HEK293T (cell line): ENCODE results near the gene GLT6D1.

ENCODE experiments used
- CTCF ChIA-PET: fragments of 350-600 bp; formaldehyde crosslinking; extraction: SDS; loops from one replicate; lab custom pipeline; 2021; ENCODE audit warnings: antibody characterized with exemption, inconsistent platforms; lab: Yijun Ruan, JAX
- POLR2A ChIA-PET: fragments of 350-600 bp; formaldehyde crosslinking; extraction: SDS; loops from one replicate; lab custom pipeline; 2020; ENCODE audit warnings: antibody characterized with exemption, inconsistent platforms; lab: Yijun Ruan, JAX
- DNase-seq: peaks from one replicate; pipeline ENCODE4 v3.0.0; 2012; ENCODE audit warnings: mixed read lengths; ENCODE audit errors: extremely low spot score
- ARNT ChIP-seq: fragments of 450-650 bp; IDR thresholded peaks from 2 replicates; pipeline ENCODE4 v1.6.1; 2017; ENCODE audit warnings: mild to moderate bottlenecking
- BHLHE40 ChIP-seq: fragments of 450-650 bp; IDR thresholded peaks from 2 replicates; pipeline ENCODE4 v1.6.1; 2016; ENCODE audit warnings: mild to moderate bottlenecking, moderate library complexity, borderline replicate concordance
- CTBP1 ChIP-seq: fragments of 450-650 bp; IDR thresholded peaks from 2 replicates; pipeline ENCODE4 v1.6.1; 2016; ENCODE audit warnings: borderline replicate concordance
- ELF4 ChIP-seq: fragments of 450-650 bp; IDR thresholded peaks from 2 replicates; pipeline ENCODE4 v1.6.1; 2017; ENCODE audit warnings: antibody characterized with exemption
- FOXA1 ChIP-seq: fragments of 450-650 bp; IDR thresholded peaks from 2 replicates; pipeline ENCODE4 v1.6.1; 2016; ENCODE audit warnings: mild to moderate bottlenecking
- FOXK2 ChIP-seq: fragments of 450-650 bp; IDR thresholded peaks from 2 replicates; pipeline ENCODE4 v1.6.1; 2016; ENCODE audit warnings: mild to moderate bottlenecking
- FOXM1 ChIP-seq: fragments of 450-650 bp; IDR thresholded peaks from 2 replicates; pipeline ENCODE4 v1.6.1; 2017; ENCODE audit warnings: mild to moderate bottlenecking, borderline replicate concordance
- HDGF ChIP-seq: fragments of 450-650 bp; IDR thresholded peaks from 2 replicates; pipeline ENCODE4 v1.6.1; 2017; ENCODE audit warnings: antibody characterized with exemption, borderline replicate concordance
- L3MBTL2 ChIP-seq: fragments of 450-650 bp; conservative IDR thresholded peaks from 2 replicates; pipeline ENCODE4 v1.6.1; 2016; ENCODE audit warnings: mild to moderate bottlenecking
- LEF1 ChIP-seq: fragments of 450-650 bp; IDR thresholded peaks from 2 replicates; pipeline ENCODE4 v1.6.1; 2017; ENCODE audit warnings: mild to moderate bottlenecking, borderline replicate concordance
- NFRKB ChIP-seq: fragments of 450-650 bp; IDR thresholded peaks from 2 replicates; pipeline ENCODE4 v1.6.1; 2016; ENCODE audit warnings: mild to moderate bottlenecking, moderate library complexity
- PKNOX1 ChIP-seq: fragments of 450-650 bp; IDR thresholded peaks from 2 replicates; pipeline ENCODE4 v1.6.1; 2016
- SP1 ChIP-seq: fragments of 450-650 bp; IDR thresholded peaks from 2 replicates; pipeline ENCODE4 v1.6.1; 2017
- SUZ12 ChIP-seq: fragments of 450-650 bp; IDR thresholded peaks from 2 replicates; pipeline ENCODE4 v1.6.1; 2016; ENCODE audit warnings: mild to moderate bottlenecking
- TARDBP ChIP-seq: fragments of 450-650 bp; IDR thresholded peaks from 2 replicates; pipeline ENCODE4 v1.6.1; 2016
- ZNF384 ChIP-seq: fragments of 450-650 bp; IDR thresholded peaks from 2 replicates; pipeline ENCODE4 v1.6.1; 2016

The GLT6D1 gene

GRCh38 chr9:135666534-135667462, 27.5 kb upstream of the GLT6D1 start:
- no peak for TF ChIP-seq HDGF
- no peak for TF ChIP-seq ZNF384
- TF ChIP-seq L3MBTL2: no peak
- TF ChIP-seq FOXK2: no peak
- TF ChIP-seq ARNT: no peak
- TF ChIP-seq FOXA1: no peak
- TF ChIP-seq FOXM1: no peak
- no peak for TF ChIP-seq PKNOX1
- TF ChIP-seq NFRKB: no peak
- TF ChIP-seq CTBP1: no peak
- TF ChIP-seq SUZ12: no peak
- TF ChIP-seq SP1: no peak
- no peak for TF ChIP-seq ELF4
- no peak for TF ChIP-seq LEF1
- no peak for TF ChIP-seq BHLHE40
- no peak for TF ChIP-seq TARDBP
- no peak for DNase-seq
- POLR2A ChIA-PET: no interaction called here
- CTCF ChIA-PET: no interaction called here

GRCh38 chr9:135665795-135666189, 26.5 kb upstream of the GLT6D1 start:
- DNase-seq: no peak
- TF ChIP-seq PKNOX1 (no peak), BHLHE40 (no peak), SP1 (no peak), FOXA1 (no peak), FOXK2 (no peak), CTBP1 (no peak), TARDBP (no peak), ARNT (no peak), ELF4 (no peak), L3MBTL2 (no peak), FOXM1 (no peak)
- ChIA-PET POLR2A (no interaction called here), CTCF (no interaction called here)

- no peak for DNase-seq
- no peak for TF ChIP-seq HDGF
- TF ChIP-seq ARNT: no peak
- no peak for TF ChIP-seq FOXM1
- TF ChIP-seq ELF4: no peak
- no peak for TF ChIP-seq ZNF384
- no peak for TF ChIP-seq NFRKB
- TF ChIP-seq PKNOX1: no peak
- no peak for TF ChIP-seq FOXK2
- TF ChIP-seq CTBP1: no peak
- TF ChIP-seq BHLHE40: no peak
- TF ChIP-seq TARDBP: no peak
- no peak for TF ChIP-seq LEF1
- TF ChIP-seq L3MBTL2: no peak
- TF ChIP-seq FOXA1: no peak
- TF ChIP-seq SP1: no peak
- ChIA-PET POLR2A (no interaction called here), CTCF (no interaction called here)
These were observed 25.8 kb upstream of the GLT6D1 start for GRCh38 chr9:135664801-135665794.

- POLR2A ChIA-PET: no interaction called here
These were observed 24.9 kb upstream of the GLT6D1 start for GRCh38 chr9:135664266-135664665.

More at GRCh38 chr9:135664266-135664665, 24.9 kb upstream of the GLT6D1 start:
- no peak for DNase-seq
- CTCF ChIA-PET: no interaction called here
- TF ChIP-seq ZNF384: no peak
- TF ChIP-seq PKNOX1: no peak
- no peak for TF ChIP-seq LEF1
- no peak for TF ChIP-seq FOXM1
- no peak for TF ChIP-seq BHLHE40
- no peak for TF ChIP-seq NFRKB
- no peak for TF ChIP-seq SP1
- no peak for TF ChIP-seq FOXA1
- TF ChIP-seq TARDBP: no peak
- no peak for TF ChIP-seq HDGF
- TF ChIP-seq CTBP1: no peak
- no peak for TF ChIP-seq L3MBTL2
- no peak for TF ChIP-seq FOXK2
- no peak for TF ChIP-seq ELF4
- TF ChIP-seq SUZ12: no peak
- TF ChIP-seq ARNT: no peak
